ENCODE data around the gene RGS6.

RGS6 gene

GRCh38 chr14:72254202-72254936, 322.1 kb downstream of the RGS6 start:
- DNase-seq, result no peak

DNA sequence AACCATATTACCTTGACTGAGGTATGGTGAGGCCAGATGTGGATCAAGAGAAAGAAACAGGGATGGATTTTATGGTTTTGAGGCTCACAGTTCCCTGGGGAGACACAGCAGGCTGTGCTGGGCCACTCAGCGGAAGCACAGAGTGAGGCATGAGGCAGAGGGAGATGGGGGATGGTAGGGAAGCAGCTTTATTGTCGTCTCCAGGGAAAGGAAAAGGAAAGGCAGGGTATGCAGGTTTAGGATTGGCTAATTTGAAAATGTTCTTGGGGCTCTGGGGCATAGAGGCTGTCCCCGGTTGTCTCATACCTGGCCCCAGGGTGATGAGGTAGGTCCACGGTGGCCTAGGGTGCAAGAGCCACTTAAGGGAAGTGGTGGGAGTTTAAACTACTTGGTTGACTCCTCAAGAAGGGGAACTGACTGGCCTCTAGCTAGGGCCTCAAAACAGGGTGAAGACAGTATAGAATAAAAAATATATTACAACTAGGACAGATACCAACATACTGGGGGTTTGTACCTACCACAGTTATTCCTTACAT, 322.8 kb downstream of the RGS6 start:
- DNase-seq, result no peak

DNA sequence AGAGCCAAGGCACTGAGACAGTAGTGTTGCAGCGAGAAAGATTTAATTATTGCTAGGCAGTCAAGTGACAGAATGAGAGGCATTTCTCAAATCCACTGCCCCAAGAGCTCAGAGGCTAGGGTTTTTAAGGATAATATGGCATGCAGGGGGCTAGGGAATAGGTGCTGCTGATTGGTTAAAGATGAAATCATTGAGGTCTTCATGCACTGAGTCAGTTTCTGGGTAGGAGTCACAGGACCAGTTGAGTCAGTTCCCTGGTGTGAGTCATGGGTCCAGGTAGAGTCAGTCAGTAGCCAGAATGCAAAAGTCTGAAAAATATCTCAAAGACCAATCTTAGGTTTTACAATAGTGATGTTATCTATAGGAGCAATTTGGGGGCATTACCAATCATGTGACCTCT, 323.8 kb downstream of the RGS6 start:
- DNase-seq, result no peak

DNA sequence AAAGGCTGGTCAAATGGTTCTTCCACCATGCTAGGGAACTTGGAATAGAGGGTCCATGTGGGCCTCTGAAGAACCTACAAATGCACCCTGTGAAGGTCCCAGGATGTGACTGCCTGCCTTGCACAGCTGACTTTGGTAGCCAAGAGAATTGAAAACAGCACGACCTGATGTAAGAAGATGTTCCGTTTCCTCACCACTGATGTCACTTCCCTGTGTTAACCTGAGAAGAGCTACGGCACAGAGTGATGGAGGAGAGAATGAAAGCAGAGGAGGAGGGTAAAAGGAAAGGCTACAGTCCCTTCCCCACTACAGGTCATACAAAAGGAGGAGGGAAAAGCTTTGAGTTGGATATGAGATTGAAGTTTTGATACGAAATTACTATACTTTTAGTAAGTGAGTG, 328.8 kb downstream of the RGS6 start:
- DNase-seq, result no peak

DNA sequence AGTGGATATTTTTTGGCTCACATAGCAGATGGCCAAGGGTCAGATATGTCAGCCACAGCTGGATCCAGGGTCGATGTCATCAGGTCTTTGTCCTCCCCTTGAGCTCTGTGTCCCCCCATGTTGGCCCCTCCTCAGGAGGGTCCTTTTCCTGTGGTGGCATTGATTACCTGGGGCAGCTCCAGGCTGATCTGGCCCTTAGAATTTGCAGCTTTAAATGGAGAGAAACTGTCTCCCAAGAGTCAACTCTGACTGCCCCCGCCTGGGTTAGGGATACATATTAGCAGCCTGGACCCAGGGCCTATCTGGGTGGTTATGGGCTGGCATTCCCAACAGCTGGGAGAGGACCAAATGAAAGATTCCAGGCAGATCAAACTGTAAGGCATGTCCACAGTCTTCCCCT, 330.5 kb downstream of the RGS6 start:
- DNase-seq, result no peak

GRCh38 chr14:72264716-72265115, 332.5 kb downstream of the RGS6 start:
- no peak for DNase-seq

- no peak for DNase-seq
Measured at GRCh38 chr14:72270147-72270727, 338.0 kb downstream of the RGS6 start.

DNA sequence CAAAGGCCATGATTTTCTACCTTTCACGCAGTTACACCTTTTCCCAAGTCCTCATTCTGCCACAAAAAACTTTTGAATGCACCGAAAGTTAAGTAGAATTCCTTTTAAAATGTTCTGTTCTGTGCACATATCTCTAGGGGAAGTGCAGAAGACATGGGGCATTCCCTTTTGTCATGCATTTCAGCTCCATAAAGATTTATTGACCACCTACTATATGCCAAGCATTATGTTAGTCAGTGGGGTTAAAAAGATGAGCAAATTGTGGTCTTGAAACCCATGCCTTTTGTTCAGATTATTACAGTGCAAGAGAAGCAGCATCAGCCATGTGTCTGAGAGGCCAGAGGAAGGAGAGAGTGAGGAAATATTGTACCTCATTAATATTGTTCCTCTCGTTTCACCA, 338.5 kb downstream of the RGS6 start:
- no peak for DNase-seq

GRCh38 chr14:72275242-72275641, 343.0 kb downstream of the RGS6 start:
- no peak for DNase-seq

DNA sequence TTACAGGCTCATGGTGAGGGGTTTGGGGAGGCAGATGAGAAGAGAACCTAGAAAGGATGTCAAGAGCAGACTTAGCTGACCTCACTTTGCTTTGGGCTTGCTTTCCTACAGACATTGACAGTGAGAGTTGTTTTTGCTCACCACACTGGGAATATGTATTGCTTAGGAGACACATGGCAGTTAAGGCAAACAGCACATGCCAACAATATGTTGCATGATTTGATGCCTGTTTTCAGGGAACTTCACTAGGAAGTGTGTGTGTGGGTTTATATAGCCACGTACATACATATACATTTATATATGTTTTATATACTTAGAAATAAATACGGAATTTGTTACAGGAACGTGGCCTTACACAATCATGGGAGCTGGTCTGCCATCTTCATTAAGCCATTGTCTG, 346.1 kb downstream of the RGS6 start:
- DNase-seq, result no peak

DNA sequence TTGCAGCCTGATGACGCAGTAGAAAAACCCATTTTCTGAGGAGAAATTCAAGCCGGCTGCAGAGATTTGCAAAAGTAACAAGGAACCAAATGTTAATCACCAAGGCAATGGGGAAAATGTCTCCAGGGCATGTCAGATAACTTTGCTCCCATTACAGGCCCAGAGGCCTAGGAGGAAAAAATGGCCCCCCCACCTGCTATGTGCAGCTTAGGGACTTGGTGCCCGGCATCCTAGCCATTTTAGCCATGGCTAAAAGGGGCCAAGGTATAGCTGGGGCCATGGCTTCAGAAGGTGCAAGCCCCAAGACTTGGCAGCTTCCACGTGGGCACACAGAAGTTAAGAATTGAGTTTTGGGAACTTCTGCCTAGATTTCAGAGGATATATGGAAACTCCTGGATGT, 351.9 kb downstream of the RGS6 start:
- DNase-seq, result no peak

DNA sequence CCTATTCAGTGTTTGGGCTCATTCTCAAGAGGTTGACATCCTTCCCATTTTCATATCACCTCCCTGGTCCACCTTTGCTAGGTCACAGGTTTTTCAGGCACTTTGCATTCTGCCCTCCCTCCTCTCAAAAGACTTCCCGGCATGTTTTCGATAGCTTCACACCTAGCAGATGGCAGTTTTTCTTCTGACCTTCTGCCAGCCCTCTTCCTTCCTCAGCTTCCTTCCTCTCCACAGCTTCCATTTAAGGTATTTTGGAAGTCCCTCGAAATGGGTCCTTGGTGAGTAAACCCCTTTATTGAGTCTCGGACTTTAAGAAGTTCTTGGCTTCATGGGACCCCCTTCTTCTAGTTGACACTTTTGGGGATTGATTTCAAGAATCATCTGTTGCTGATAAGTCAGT, 358.0 kb downstream of the RGS6 start:
- DNase-seq, result no peak

DNA sequence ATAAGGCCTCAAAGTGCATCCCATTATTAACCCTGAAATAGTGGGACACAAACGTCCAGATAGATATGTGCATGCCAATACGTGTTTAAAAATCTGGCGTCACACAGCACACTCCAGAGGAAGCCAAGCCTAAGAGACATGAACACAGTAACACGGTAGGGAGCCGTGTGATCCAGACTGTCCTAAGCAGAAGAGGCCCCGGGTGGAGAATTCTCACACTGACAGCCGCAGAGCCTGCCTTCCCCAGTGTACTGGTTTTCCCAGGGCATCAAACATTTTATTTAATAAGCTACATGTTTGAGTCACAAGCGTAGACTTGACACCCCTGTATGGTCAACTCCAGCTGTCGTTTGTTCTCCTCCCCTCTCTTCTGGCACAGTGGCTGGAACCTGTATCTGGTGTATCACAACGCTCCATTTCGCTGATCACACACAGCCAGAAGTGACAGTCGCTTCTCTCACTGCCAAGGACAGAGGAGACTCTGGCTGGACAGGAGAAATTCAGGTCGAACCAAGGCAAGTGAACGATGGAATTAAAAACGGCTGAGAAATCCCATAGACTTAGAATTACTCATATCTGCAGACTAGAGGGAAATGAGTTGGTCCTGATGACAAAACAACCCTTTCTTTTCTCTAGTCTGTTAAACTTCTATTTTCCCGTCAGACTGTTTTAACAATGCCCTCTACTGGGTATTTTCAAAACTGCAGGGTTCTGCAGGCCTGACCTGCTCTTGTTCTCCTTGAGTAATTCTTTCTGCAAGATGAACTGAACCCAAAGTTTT, 359.9 kb downstream of the RGS6 start:
- DNase-seq, result peak; percentile 38

- DNase-seq, result no peak
Measured at GRCh38 chr14:72292689-72293024, 360.4 kb downstream of the RGS6 start.

DNA sequence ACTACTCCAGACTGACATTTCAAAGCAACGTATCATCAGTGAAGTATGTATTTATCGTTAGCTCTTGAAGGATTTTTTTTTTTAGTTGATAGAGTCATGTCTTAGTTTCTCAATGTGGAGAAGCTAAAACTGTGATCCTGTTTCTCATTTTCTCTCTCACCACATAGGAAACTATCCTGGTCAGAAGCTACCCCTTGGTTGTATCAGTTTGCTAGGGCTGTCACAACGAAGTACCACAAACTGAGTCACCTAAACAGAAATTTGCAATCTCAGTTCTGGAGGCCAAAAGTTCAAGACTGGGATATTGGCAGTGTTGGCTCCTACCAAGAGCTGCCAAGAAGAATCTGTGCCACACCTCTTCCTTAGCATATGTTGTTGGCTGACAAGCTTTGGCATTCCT, 369.1 kb downstream of the RGS6 start:
- DNase-seq, result no peak

DNA sequence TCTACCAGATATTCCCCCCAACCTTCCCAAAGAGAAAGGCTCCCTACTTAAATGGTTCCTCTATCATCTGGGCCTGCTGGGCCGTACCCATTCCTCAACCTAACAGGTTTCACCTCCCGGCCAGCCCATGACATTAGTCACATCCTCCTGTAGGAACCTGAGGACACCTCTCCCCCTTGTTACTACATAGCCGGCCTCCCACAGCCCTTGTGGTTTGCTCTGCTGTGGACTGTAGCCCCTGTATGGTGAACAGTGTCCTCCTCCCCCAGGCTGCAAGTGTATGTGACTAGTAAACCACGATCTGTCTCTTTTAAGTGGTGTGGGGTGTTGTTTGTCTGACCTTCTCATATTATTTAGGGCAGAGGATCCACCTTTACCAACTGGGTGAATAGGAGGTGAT, 371.7 kb downstream of the RGS6 start:
- no peak for DNase-seq

DNA sequence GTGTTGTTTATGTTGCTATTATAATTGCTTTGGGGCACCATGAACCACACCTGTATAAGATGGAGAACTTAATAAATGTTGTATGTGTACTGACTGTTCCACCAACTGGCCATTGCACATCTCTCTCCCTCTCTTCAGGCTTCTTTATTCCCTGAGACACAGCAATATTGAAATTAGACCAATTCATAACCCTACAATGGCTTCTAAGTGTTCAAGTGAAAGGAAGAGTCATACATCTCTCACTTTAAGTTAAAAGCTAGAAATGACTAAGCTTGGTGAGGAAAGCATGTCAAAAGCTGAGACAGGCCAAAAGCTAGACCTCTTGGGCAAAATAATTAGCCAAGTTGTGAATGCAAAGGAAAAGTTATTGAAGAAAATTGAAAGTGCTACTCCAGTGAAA, 373.3 kb downstream of the RGS6 start:
- DNase-seq, result no peak

GRCh38 chr14:72308967-72309485, 376.8 kb downstream of the RGS6 start:
- DNase-seq, result no peak

DNA sequence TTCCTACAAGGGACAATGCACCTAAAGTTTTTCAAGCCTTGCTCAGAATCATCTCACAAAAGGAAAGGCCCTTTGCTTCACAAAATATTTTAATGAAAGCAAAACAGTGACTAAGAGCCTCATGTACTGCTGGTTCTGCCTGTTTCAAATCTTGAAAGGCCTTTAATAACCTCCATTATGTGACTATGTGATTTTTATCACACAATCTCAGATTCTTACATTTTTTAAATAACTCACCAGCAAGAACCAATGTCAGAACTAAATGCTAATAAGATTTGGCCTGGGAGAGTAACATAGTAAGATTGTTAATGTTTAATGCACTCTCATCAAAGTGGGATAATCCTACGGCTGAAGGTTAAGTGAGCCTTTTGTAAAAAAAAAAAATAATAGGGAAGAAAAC, 378.9 kb downstream of the RGS6 start:
- DNase-seq, result no peak

GRCh38 chr14:72311516-72311915, 379.3 kb downstream of the RGS6 start:
- no peak for DNase-seq

- no peak for DNase-seq
Measured at GRCh38 chr14:72314808-72315435, 382.7 kb downstream of the RGS6 start.

DNA sequence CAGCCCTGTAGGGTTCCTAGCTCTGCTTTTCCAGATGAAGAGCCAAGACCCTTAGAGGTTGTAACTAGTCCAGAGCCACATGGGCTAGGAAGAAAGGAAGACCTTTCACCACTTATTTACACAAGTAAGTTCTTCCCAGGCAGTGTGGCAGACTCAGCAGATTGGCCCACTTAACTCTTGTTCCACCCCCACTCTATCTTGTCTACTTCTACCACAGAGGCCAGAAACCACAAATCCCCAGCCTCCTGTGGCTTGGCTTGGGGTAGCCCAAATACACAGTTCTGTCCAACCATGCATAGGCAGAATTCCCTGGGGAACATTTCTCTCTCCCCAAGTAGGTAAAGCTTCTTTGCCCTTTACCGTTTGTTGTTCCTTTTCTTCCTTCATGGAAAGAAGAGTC, 383.5 kb downstream of the RGS6 start:
- DNase-seq, result no peak

- DNase-seq, result no peak
Measured at GRCh38 chr14:72318648-72319047, 386.4 kb downstream of the RGS6 start.
